Peyer's patch (tissue), 4 donors: ENCODE results near the gene BSX.

Experiments
- POLR2A ChIP-seq, 2 donors: fragments of 450-650 bp; IDR thresholded peaks; one replicate each; pipeline ENCODE4 v1.5.1; 2017; ENCODE audit warnings: antibody characterized with exemption in 2 of 2, mild to moderate bottlenecking in 2 of 2, moderate library complexity in 2 of 2
- TF ChIP-seq, protein P1 (sequence below), 6 experiments: fragments of 450-650 bp in 4 of 6; fragments of 200-600 bp in 2 of 6; sonication (generic) in 1 of 6; IDR thresholded peaks; one replicate each; pipeline ENCODE4 v1.5.1; 2017 to 2019; ENCODE audit warnings: antibody characterized with exemption in 6 of 6, mild to moderate bottlenecking in 3 of 6, moderate library complexity in 1 of 6

DNA sequence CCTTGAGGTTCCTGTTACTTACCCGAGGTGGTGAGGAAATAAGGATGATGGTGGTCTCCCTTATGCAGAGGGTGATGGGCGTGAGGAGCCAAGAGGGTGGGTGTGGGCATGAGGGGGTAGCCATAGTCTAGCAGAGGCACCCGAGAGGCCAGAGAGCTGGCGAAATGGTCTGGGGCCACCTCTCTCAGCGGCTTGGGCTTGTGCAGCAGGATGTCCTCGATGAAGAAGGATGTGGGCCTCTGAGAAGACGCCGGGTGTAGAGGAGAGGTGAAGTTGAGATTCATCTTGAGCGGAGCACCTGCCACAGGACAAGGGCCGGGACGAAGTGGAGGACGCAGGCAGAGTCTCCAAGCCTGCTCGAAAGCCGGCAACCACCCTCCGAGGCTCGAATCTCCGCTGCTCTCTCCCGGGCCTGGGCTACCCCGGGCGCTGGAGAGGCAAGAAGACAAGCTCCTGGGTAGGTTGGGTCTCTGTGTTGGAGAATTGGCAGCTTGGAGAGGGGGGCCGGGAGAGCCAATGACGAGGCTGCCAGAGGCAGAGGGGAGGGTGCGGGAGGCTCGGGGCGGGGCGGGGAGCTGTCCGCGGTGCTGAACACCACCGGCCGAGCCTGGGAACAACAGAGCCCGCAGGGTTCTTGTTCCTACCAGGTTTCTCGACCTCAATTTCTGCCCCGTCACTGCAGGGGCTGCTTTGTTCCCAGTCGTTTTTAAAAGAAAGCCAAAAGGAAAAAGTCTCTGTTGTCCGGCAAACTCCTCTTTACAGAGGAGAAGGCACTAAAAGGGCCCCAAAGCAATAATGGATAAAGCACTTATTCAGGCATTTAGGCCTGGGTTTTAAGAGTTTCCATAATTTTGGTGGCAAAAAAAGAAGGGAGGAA is at the start of gene BSX:
- no peak for TF ChIP-seq POLR2A (IDR thresholded peaks at IDR 0.05)
- TF ChIP-seq, protein P1, sequence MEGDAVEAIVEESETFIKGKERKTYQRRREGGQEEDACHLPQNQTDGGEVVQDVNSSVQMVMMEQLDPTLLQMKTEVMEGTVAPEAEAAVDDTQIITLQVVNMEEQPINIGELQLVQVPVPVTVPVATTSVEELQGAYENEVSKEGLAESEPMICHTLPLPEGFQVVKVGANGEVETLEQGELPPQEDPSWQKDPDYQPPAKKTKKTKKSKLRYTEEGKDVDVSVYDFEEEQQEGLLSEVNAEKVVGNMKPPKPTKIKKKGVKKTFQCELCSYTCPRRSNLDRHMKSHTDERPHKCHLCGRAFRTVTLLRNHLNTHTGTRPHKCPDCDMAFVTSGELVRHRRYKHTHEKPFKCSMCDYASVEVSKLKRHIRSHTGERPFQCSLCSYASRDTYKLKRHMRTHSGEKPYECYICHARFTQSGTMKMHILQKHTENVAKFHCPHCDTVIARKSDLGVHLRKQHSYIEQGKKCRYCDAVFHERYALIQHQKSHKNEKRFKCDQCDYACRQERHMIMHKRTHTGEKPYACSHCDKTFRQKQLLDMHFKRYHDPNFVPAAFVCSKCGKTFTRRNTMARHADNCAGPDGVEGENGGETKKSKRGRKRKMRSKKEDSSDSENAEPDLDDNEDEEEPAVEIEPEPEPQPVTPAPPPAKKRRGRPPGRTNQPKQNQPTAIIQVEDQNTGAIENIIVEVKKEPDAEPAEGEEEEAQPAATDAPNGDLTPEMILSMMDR (IDR thresholded peaks at IDR 0.05) = no peak
